KMS-11 (cell line): ENCODE data around the gene TRIM66.

Experiments used
- H2AFZ ChIP-seq: fragments of 200-600 bp; sonication (generic); 2 replicates; pipeline ENCODE4 v1.6.1; 2016; ENCODE audit warnings: antibody characterized with exemption, mixed run types, low read depth
- H3K27ac ChIP-seq: fragments of 200-600 bp; sonication (generic); 2 replicates; pipeline ENCODE4 v1.6.1; 2016; ENCODE audit warnings: mild to moderate bottlenecking, mixed run types
- H3K27me3 ChIP-seq: fragments of 200-600 bp; sonication (generic); 2 replicates; pipeline ENCODE4 v1.6.1; 2017; ENCODE audit warnings: mild to moderate bottlenecking, low read depth, mixed run types, moderate library complexity; ENCODE audit not compliant: insufficient read depth
- H3K36me3 ChIP-seq: fragments of 200-600 bp; sonication (generic); 2 replicates; pipeline ENCODE4 v1.6.1; 2017; ENCODE audit warnings: mild to moderate bottlenecking, mixed run types; ENCODE audit not compliant: insufficient read depth
- H3K4me1 ChIP-seq: fragments of 200-600 bp; sonication (generic); 2 replicates; pipeline ENCODE4 v1.6.1; 2016; ENCODE audit warnings: mild to moderate bottlenecking, low read depth, mixed run types; ENCODE audit not compliant: poor library complexity, severe bottlenecking
- H3K4me2 ChIP-seq: fragments of 200-600 bp; sonication (generic); 2 replicates; pipeline ENCODE4 v1.7.0; 2016; ENCODE audit warnings: mild to moderate bottlenecking, mixed run types
- H3K4me3 ChIP-seq: fragments of 200-600 bp; sonication (generic); IDR thresholded peaks from 2 replicates; pipeline ENCODE4 v1.6.1; 2017; ENCODE audit warnings: low read depth, low read length, mixed read lengths; ENCODE audit not compliant: insufficient read depth
- H3K79me2 ChIP-seq: fragments of 200-600 bp; sonication (generic); 2 replicates; pipeline ENCODE4 v1.6.1; 2016; ENCODE audit warnings: low read depth, mixed run types; ENCODE audit not compliant: insufficient read depth
- H3K9ac ChIP-seq: fragments of 200-600 bp; sonication (generic); 2 replicates; pipeline ENCODE4 v1.6.1; 2016; ENCODE audit warnings: mild to moderate bottlenecking, mixed run types
- H4K20me1 ChIP-seq: fragments of 200-600 bp; sonication (generic); 2 replicates; pipeline ENCODE4 v1.6.1; 2016; ENCODE audit warnings: mild to moderate bottlenecking, mixed run types; ENCODE audit not compliant: insufficient read depth
- TF ChIP-seq, protein P1 (sequence below): fragments of 200-600 bp; sonication (generic); conservative IDR thresholded peaks from 2 replicates; pipeline ENCODE4 v1.6.1; 2017; ENCODE audit warnings: low read depth, mild to moderate bottlenecking, antibody characterized with exemption, low read length, moderate library complexity, mixed read lengths

TRIM66 gene

DNA sequence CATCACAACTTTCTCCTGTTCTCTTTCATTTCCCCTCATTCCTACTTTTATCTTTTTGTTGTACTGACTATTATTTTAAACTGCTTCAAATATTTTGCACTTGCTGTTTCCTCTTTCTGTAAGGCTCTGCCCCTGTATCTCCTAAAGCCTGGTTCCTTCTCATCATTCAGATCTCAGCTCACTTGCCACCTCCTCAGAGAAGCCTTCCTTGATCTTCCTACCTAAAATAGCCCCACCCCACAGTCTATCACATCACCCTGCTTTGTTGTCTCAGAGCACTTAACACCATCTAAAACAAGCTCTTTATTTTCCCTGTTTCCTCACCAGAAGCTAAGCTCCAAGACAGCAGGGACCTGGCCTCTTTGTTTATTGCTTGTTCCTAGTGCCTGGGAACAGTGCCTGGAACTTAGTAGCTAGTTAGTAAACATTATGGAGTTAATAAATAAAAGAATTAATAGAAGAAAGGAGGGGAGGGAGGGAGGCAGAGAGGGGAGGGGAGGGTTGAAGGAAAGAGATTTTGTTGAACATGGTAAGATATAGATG is 85.9 kb downstream of the TRIM66 start:
- Histone ChIP-seq H3K4me1 (peaks cover 23% of the 10 kb centered on the region), H3K79me2 (peaks cover 16% of the 10 kb centered on the region; the same call in 1 of the 2 replicates), H3K9ac (no peak overlapping the region), H3K27me3 (no peaks in the 10 kb centered on the region), H3K4me3 (no peak overlapping the region), H3K4me2 (no peak overlapping the region), H2AFZ (no peak overlapping the region), H4K20me1 (no peaks in the 10 kb centered on the region), H3K36me3 (no peaks in the 10 kb centered on the region), H3K27ac (no peak overlapping the region)
- TF ChIP-seq, protein P1, sequence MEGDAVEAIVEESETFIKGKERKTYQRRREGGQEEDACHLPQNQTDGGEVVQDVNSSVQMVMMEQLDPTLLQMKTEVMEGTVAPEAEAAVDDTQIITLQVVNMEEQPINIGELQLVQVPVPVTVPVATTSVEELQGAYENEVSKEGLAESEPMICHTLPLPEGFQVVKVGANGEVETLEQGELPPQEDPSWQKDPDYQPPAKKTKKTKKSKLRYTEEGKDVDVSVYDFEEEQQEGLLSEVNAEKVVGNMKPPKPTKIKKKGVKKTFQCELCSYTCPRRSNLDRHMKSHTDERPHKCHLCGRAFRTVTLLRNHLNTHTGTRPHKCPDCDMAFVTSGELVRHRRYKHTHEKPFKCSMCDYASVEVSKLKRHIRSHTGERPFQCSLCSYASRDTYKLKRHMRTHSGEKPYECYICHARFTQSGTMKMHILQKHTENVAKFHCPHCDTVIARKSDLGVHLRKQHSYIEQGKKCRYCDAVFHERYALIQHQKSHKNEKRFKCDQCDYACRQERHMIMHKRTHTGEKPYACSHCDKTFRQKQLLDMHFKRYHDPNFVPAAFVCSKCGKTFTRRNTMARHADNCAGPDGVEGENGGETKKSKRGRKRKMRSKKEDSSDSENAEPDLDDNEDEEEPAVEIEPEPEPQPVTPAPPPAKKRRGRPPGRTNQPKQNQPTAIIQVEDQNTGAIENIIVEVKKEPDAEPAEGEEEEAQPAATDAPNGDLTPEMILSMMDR: no peak

- Histone ChIP-seq H3K4me2 (peak within 1 kb of the TSS; percentile 91), H3K36me3 (no peaks in the 10 kb centered on the region), H3K27ac (peak within 1 kb of the TSS; percentile 83), H3K79me2 (peaks cover 16% of the 10 kb centered on the region; the same call in 1 of the 2 replicates), H3K4me3 (no peak within 1 kb of the TSS), H3K4me1 (peaks cover 23% of the 10 kb centered on the region), H2AFZ (peak within 1 kb of the TSS; percentile 83), H3K27me3 (no peaks in the 10 kb centered on the region), H3K9ac (peak within 1 kb of the TSS; percentile 94), H4K20me1 (no peaks in the 10 kb centered on the region)
- TF ChIP-seq, protein P1: no peak
Measured at GRCh38 chr11:8593935-8594909, 88.2 kb downstream of the TRIM66 start, which contains the start of gene STK33. Gene STK33, minus strand, starts transcription at chr11:8594228. Its CDS starts 119,323 bp downstream, at chr11:8474905.

- peaks cover 16% of the 10 kb centered on the region; the same call in 1 of the 2 replicates for H3K79me2 ChIP-seq
- H3K27ac ChIP-seq: peak overlapping the region; percentile 83
- no peak overlapping the region for H3K4me3 ChIP-seq
- peak overlapping the region; percentile 94; the same call in 1 of the 2 replicates for H3K9ac ChIP-seq
- H3K27me3 ChIP-seq: no peaks in the 10 kb centered on the region
- peak overlapping the region; percentile 88 for H3K4me2 ChIP-seq
- peak overlapping the region; percentile 83 for H2AFZ ChIP-seq
- H4K20me1 ChIP-seq: no peaks in the 10 kb centered on the region
- peaks cover 23% of the 10 kb centered on the region for H3K4me1 ChIP-seq
- no peaks in the 10 kb centered on the region for H3K36me3 ChIP-seq
- TF ChIP-seq, protein P1: no peak
Measured at GRCh38 chr11:8593455-8593854, 89.0 kb downstream of the TRIM66 start.

GRCh38 chr11:8587915-8588314 is 94.5 kb downstream of the TRIM66 start:
- H3K9ac ChIP-seq: no peak overlapping the region
- no peak overlapping the region; the same call in 1 of the 2 replicates for H3K4me2 ChIP-seq
- TF ChIP-seq, protein P1: no peak
- no peaks in the 10 kb centered on the region for H4K20me1 ChIP-seq
- no peak overlapping the region for H3K27ac ChIP-seq
- H2AFZ ChIP-seq: no peak overlapping the region
- H3K79me2 ChIP-seq: peaks cover 5% of the 10 kb centered on the region; the same call in 1 of the 2 replicates
- no peaks in the 10 kb centered on the region for H3K27me3 ChIP-seq
- H3K4me1 ChIP-seq: peaks cover 23% of the 10 kb centered on the region
- no peak overlapping the region for H3K4me3 ChIP-seq
- H3K36me3 ChIP-seq: no peaks in the 10 kb centered on the region
